Heart left ventricle (tissue), 16 donors: ENCODE data around the gene IFI27L2. TPM values are rescaled to one million over a fixed set of nuclear protein-coding genes. Genes with fewer than 3 reads are reported as not detected.
A peak's percentile ranks its signal among the peaks of the same experiment; 100 is the strongest.

Experiments used
- ATAC-seq, 4 donors: fragments of 200-7000 bp; cut with Tn5 transposase; one replicate each; pipeline ENCODE4 v1.9.1; 2020 to 2022; ENCODE audit warnings: moderate library complexity in 4 of 4, mild to moderate bottlenecking in 3 of 4, moderate number of reproducible peaks in 1 of 4
- DNase-seq, 5 donors: peaks; one replicate each; pipeline ENCODE4 v3.0.0-alpha.2; 2020
- H3K27ac ChIP-seq, 12 donors: fragments of 200-600 bp; sonication (generic) in 4 of 12; one replicate each; pipeline versions ENCODE4 v1.5.0 to v1.8.0; 2016 to 2022; ENCODE audit warnings: mild to moderate bottlenecking in 2 of 12
- H3K27me3 ChIP-seq, 9 donors: fragments of 200-600 bp; sonication (generic) in 2 of 9; one replicate each; pipeline versions ENCODE4 v1.5.1 to v1.8.0; 2016 to 2022; ENCODE audit warnings: mild to moderate bottlenecking in 3 of 9
- H3K36me3 ChIP-seq, 9 donors: fragments of 200-600 bp; sonication (generic) in 2 of 9; one replicate each; pipeline versions ENCODE4 v1.5.0 to v1.8.0; 2018 to 2022; ENCODE audit warnings: mild to moderate bottlenecking in 2 of 9
- H3K4me1 ChIP-seq, 12 donors: fragments of 200-600 bp; sonication (generic) in 4 of 12; one replicate each; pipeline versions ENCODE4 v1.5.0 to v1.8.0; 2016 to 2022; ENCODE audit warnings: mild to moderate bottlenecking in 3 of 12
- H3K4me3 ChIP-seq, 12 donors: fragments of 200-600 bp; sonication (generic) in 4 of 12; one replicate each; pipeline versions ENCODE4 v1.5.0 to v1.8.0; 2017 to 2022; ENCODE audit warnings: mild to moderate bottlenecking in 9 of 12, moderate library complexity in 4 of 12
- H3K9me3 ChIP-seq, 12 donors: fragments of 200-600 bp; sonication (generic) in 4 of 12; one replicate each; pipeline versions ENCODE4 v1.5.0 to v1.8.0; 2016 to 2022; ENCODE audit warnings: mild to moderate bottlenecking in 1 of 12
- CTCF ChIP-seq, 12 donors: fragments of 200-600 bp; sonication (generic) in 4 of 12; IDR thresholded peaks; one replicate each; pipeline versions ENCODE4 v1.5.0 to v1.8.0; 2018 to 2022; ENCODE audit warnings: antibody characterized with exemption in 12 of 12, mild to moderate bottlenecking in 5 of 12
- POLR2A ChIP-seq, 2 donors: fragments of 450-650 bp; IDR thresholded peaks; one replicate each; pipeline ENCODE4 v1.6.1; 2017; ENCODE audit warnings: antibody characterized with exemption in 2 of 2, mild to moderate bottlenecking in 2 of 2, moderate library complexity in 2 of 2
- WGBS, 4 donors: extraction: QIAGEN DNeasy Blood & Tissue Kit in 2 of 4; methylation state at CpG; one replicate each; pipeline versions ENCODE4 v1.1.5 to v1.1.7; 2013 to 2018; 5-methylcytosine and 5-hydroxymethylcytosine counted together
- intact Hi-C, 10 donors: fragments of 100-400 bp; cut with DNase I; formaldehyde crosslinking; loops; one replicate each; pipeline versions ENCODE4 v1.11.1 to v1.14.2; 2022
- polyA plus RNA-seq, 2 donors: library from polyadenylated mRNA; stranded (reverse); fragments of 200-250 nt; gene quantifications; one replicate each; pipeline ENCODE4 v1.2.3, GENCODE V29; 2013
- total RNA-seq, 9 donors: library from RNA; depleted of rRNA in 2 of 9; stranded (reverse); fragments of >200 nt in 2 of 9; fragmentation: NEBNext Ultra II Directional in 3 of 9; extraction: Animal tissue kit (Norgen Biotek cat#: 25700) in 3 of 9; gene quantifications; one replicate each; pipeline versions ENCODE4 v1.1.0 to v1.2.4, GENCODE V29; 2016 to 2023
- donor health status: ischemic (EF 13 %, LVEDD 7.1; RV severe dilation, severe dysfunction).
- donor health status: healthy with polysubstance abuse.
- donor health status: DM: no; HTN: yes; CAD: no.
- donor health status: DM: no; HTN: no; CAD: no.
- donor health status: ischemic (EF 25% LVEDD 6.9; RV normal size, moderate dysfunction).
- donor health status: ischemic (EF 25% LVEDD 5.7; RV mildly dilated, moderate dysfunction).
- donor health status: healthy.
- donor health status: DM: yes; HTN: yes; CAD: no.
- donor health status: ischemic (EF 35%, LVEDD 5.7; RV mildly dilated, moderate dysfunction).
- donor health status: nonischemic (EF 11% LVEDD 7.7; RV severe dilation, severe dysfunction).
- donor health status: DM: yes; HTN: yes; CAD: no.
- donor health status: PGD.
- donor health status: ischemic (EF 29% LVEDD 5.4; RV normal size, mild dysfunction).
- donor health status: nonischemic (EF 23%, LVEDD 6.1; RV moderate dilation, normal function).

The IFI27L2 gene
- total and polyA plus RNA-seq, 11 donors: 44.8 to 102 (median 61.8) TPM

DNA sequence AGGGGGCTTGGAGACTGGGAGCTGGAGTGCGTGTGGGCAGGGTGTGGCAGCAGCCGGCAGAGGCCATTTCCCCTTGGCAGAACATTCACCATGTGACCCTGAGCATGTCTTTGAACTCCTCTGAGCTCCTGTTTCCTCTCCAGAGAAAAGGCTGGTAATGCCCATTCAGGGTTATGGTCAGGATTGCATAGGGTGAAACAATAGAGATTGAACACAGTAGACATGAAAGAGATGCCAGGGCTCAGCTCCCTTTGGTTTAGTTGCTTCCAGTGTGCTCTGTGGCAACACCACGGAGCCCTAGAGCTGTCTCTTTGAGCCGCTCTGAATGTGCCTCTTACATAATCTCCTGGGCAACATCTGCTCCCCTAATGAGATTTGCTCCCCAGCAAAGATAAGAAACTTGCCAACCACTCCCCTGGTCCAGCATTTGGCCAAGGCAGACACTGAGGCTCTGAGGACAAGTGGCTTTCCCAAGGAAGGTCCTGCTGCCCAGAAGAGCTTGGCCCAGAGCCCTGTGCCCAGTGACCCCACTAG, 14.3 kb downstream of the IFI27L2 start:
- DNase-seq (peak in 1 of 5 donors; percentile 44), ATAC-seq (peak; percentile 19 to 59 (median 50))
- WGBS, 4 donors: 23 to 39% (median 28%) methylated on average over 4 of the region's 4 CpGs

GRCh38 chr14:94114589-94115057, 14.8 kb downstream of the IFI27L2 start:
- ATAC-seq: peak in 1 of 4 donors; percentile 9
- intact Hi-C loops: loop anchor here in 1 of 10 donors (5.0 kb wide), 1 partner anchor 1418 kb away; no protein-coding TSS in a partner anchor

More for the DNA sequence above, 14.3 kb downstream of the IFI27L2 start:
- peak overlapping the region in 6 of 12 donors; percentile 6 to 81 (median 22) for H3K4me3 ChIP-seq
- intact Hi-C loops: no loop called here
- H3K36me3 ChIP-seq: peaks cover 0 to 7% (median 0%) of the 10 kb centered on the region in 9 donors
- no peaks in the 10 kb centered on the region for H3K27me3 ChIP-seq
- no peak for TF ChIP-seq CTCF (IDR thresholded peaks at IDR 0.05)
- no peak for TF ChIP-seq POLR2A (IDR thresholded peaks at IDR 0.05)
- peaks cover 0 to 46% (median 32%) of the 10 kb centered on the region in 12 donors for H3K4me1 ChIP-seq
- H3K9me3 ChIP-seq: peaks cover 0 to 13% (median 3%) of the 10 kb centered on the region in 12 donors
- H3K27ac ChIP-seq: peak overlapping the region in 11 of 12 donors; percentile 24 to 96 (median 84)

DNA sequence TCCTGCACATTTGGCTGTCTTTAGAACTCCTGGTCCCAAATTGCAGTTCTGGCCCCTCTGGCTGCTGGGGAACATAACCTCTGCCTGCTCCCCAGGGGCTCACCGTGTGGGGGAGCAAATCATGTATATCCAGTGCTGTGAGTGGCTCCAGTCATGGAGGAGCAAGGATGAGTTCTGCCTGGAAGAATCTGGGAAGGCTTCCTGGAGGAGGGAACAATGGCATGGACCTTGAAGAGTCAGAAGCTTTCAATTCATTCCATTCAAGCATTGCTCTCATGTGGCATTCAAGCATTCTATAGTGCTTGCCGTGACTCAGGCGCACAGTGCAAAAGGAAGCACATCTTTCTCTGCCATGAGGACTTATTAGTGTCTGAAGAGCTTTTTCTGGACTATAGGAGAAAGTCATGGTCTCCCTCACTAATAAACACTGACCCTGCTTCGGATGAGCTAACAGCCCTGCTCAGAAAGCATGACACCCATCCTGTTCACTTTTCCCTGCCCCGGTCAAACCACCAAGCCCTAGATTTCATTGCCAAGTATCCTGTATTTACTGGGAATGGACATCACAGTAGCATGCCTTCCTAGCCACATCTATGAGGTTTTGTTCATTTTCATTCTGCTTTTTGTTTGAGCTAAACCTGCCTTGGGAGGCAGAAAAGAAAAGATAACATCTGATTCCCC, 15.4 kb downstream of the IFI27L2 start:
- Histone ChIP-seq H3K27ac (peak overlapping the region; percentile 7 to 96 (median 82)), H3K27me3 (no peaks in the 10 kb centered on the region), H3K36me3 (peaks cover 0 to 7% (median 0%) of the 10 kb centered on the region in 9 donors), H3K4me1 (peaks cover 0 to 54% (median 39%) of the 10 kb centered on the region in 12 donors), H3K4me3 (peak overlapping the region in 9 of 12 donors; percentile 61 to 81 (median 65)), H3K9me3 (peaks cover 0 to 3% (median 0%) of the 10 kb centered on the region in 12 donors)
- intact Hi-C loops: loop anchor here in 1 of 10 donors (5.0 kb wide), 1 partner anchor 1418 kb away; no protein-coding TSS in a partner anchor
- DNase-seq: no peak
- ATAC-seq: no peak
- no peak for TF ChIP-seq CTCF (IDR thresholded peaks at IDR 0.05)
- TF ChIP-seq POLR2A (IDR thresholded peaks at IDR 0.05): no peak
- WGBS, 4 donors: 57 to 76% (median 64%) methylated on average over 5 of the region's 5 CpGs

More at GRCh38 chr14:94114589-94115057, 14.8 kb downstream of the IFI27L2 start:
- WGBS, 4 donors: 49 to 72% (median 59%) methylated on average over 5 of the region's 5 CpGs
- H3K27me3 ChIP-seq: no peaks in the 10 kb centered on the region
- peak overlapping the region in 6 of 12 donors; percentile 6 to 81 (median 22) for H3K4me3 ChIP-seq
- DNase-seq: no peak
- H3K4me1 ChIP-seq: peaks cover 0 to 51% (median 36%) of the 10 kb centered on the region in 12 donors
- peak overlapping the region; percentile 2 to 96 (median 82) for H3K27ac ChIP-seq
- peaks cover 0 to 9% (median 3%) of the 10 kb centered on the region in 12 donors for H3K9me3 ChIP-seq
- peaks cover 0 to 7% (median 0%) of the 10 kb centered on the region in 9 donors for H3K36me3 ChIP-seq
- TF ChIP-seq POLR2A (IDR thresholded peaks at IDR 0.05) (no peak), CTCF (IDR thresholded peaks at IDR 0.05) (no peak)

DNA sequence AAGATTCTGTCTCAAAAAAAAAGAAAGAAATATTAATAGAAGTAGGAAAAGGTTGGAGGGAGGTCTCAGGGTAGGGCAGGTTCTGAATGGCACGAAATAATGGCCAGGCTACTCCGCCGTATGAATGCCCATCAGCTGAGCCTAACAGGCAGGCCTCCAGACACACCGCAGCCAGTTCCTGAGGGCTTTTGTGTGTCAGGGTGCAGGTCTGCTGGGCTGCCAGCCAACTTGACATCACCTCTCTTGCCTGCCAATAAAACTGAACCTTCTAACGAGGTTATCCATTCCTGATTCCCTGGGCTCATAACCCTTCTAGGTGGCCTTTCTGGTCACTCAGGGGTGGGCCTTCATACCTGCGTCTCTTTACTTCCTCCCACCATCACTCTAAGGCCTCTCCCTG, 15.9 kb downstream of the IFI27L2 start:
- peaks cover 0 to 7% (median 0%) of the 10 kb centered on the region in 9 donors for H3K36me3 ChIP-seq
- no peaks in the 10 kb centered on the region for H3K9me3 ChIP-seq
- H3K27me3 ChIP-seq: no peaks in the 10 kb centered on the region
- H3K4me1 ChIP-seq: peaks cover 0 to 54% (median 39%) of the 10 kb centered on the region in 12 donors
- intact Hi-C loops: loop anchor here in 1 of 10 donors (5.0 kb wide), 1 partner anchor 1419 kb away; no protein-coding TSS in a partner anchor
- TF ChIP-seq CTCF (IDR thresholded peaks at IDR 0.05): no peak
- TF ChIP-seq POLR2A (IDR thresholded peaks at IDR 0.05): no peak
- peak overlapping the region in 10 of 12 donors; percentile 44 to 81 (median 65) for H3K4me3 ChIP-seq
- DNase-seq (peak in 4 of 5 donors; percentile 55 to 76 (median 66)), ATAC-seq (peak; percentile 11 to 39 (median 38))
- WGBS, 4 donors: 20 to 28% (median 24%) methylated on average over 6 of the region's 6 CpGs
- peak overlapping the region; percentile 7 to 96 (median 82) for H3K27ac ChIP-seq
